Measurements from ENCODE around the gene GFRA1. TPM values are rescaled to one million over a fixed set of nuclear protein-coding genes. Genes with fewer than 3 reads are reported as not detected.

GFRA1 gene
- total and polyA plus RNA-seq, 2 donors (not counting 3 experiments of a cell fraction or from before 2014, with no cell fraction given) = 0.22 to 0.88 TPM

GRCh38 chr10:116276981-116277380 is 4.0 kb upstream of the GFRA1 start:
- H3K9me1 ChIP-seq (replicated peaks; ENCODE audit: control insufficient read depth, extremely low read depth, insufficient read depth, low read length) = no peaks in the 10 kb centered on the region
- dilution Hi-C loops (cut with MboI; ENCODE audit: extremely low pct_ligation_motif_present, low sequenced_read_pairs) = no loop called here
- FAIRE-seq = no peak
- peaks cover 7% of the 10 kb centered on the region for H3K4me1 ChIP-seq (ENCODE audit: control insufficient read depth, extremely low read depth, insufficient read depth, low read length)
- H3K27me3 ChIP-seq (ENCODE audit: control insufficient read depth in 2 of 2, insufficient read depth in 2 of 2, low read length in 2 of 2) = peaks cover 31 to 41% of the 10 kb centered on the region in 2 experiments
- POLR2A ChIA-PET = no interaction called here
- no peaks in the 10 kb centered on the region for H3K79me2 ChIP-seq (ENCODE audit: control insufficient read depth, insufficient read depth, low read length)
- H3K9me3 ChIP-seq (replicated peaks; ENCODE audit: control insufficient read depth, insufficient read depth, low read length) = no peaks in the 10 kb centered on the region
- H3K4me3 ChIP-seq (replicated peaks in 1 of 3; ENCODE audit: insufficient read depth in 1 of 3, low read depth in 1 of 3, low read length in 3 of 3) = no peak overlapping the region
- no peak overlapping the region for H2AFZ ChIP-seq (ENCODE audit: low read depth, low read length)
- intact Hi-C loops (cut with micrococcal nuclease) = no loop called here
- H3K27ac ChIP-seq (ENCODE audit: insufficient read depth, low read depth, low read length) = no peak overlapping the region
- no peak for DNase-seq (ENCODE audit: low read depth, low spot score)
- H4K20me1 ChIP-seq (replicated peaks; ENCODE audit: control insufficient read depth, extremely low read depth, insufficient read depth, low read length) = no peaks in the 10 kb centered on the region
- no peak for TF ChIP-seq CTCF (IDR thresholded peaks at IDR 0.05; ENCODE audit: extremely low read depth in 1 of 2, insufficient read depth in 1 of 2, low read depth in 1 of 2, low read length in 2 of 2)
- no peak for TF ChIP-seq JUN (IDR thresholded peaks at IDR 0.05; ENCODE audit: borderline replicate concordance, insufficient read depth, insufficient read length, low read depth)
- no peak for TF ChIP-seq EZH2 (IDR thresholded peaks at IDR 0.05; ENCODE audit: borderline replicate concordance, low read depth, low read length, severe bottlenecking)
- no peak for TF ChIP-seq POLR2AphosphoS5 (IDR thresholded peaks at IDR 0.05; ENCODE audit: insufficient read depth, low read depth, low read length)
- no peak for TF ChIP-seq MYC (IDR thresholded peaks at IDR 0.05; ENCODE audit: low read depth, low read length)
- no peak for TF ChIP-seq MAX (IDR thresholded peaks at IDR 0.05; ENCODE audit: insufficient read depth, insufficient read length)
- TF ChIP-seq POLR2A (IDR thresholded peaks at IDR 0.05; ENCODE audit: low read depth, low read length) = no peak
- no peak for TF ChIP-seq GATA2 (IDR thresholded peaks at IDR 0.05; ENCODE audit: insufficient read depth, insufficient read length, low read depth, low read length)
- TF ChIP-seq FOS (IDR thresholded peaks at IDR 0.05; ENCODE audit: borderline replicate concordance, insufficient read depth, low read length) = no peak
- CTCF ChIA-PET = interaction anchor here (1.3 kb wide), 1 partner anchor 11 kb away, joined by 3 read pairs; no protein-coding TSS in a partner anchor
- H3K36me3 ChIP-seq (ENCODE audit: control insufficient read depth in 2 of 2, extremely low read depth in 1 of 2, insufficient read depth in 2 of 2, low read length in 2 of 2) = no peaks in the 10 kb centered on the region
- H3K9ac ChIP-seq (replicated peaks; ENCODE audit: extremely low read depth, insufficient read depth, low read length) = no peak overlapping the region
- H3K4me2 ChIP-seq (ENCODE audit: insufficient read depth, low read length) = no peak overlapping the region
- BruUV-seq (replicated peaks) = no TSS peak
